Muscle of leg (tissue), 11 donors: ENCODE results near the gene SETD1B. TPM values are rescaled to one million over a fixed set of nuclear protein-coding genes. Genes with fewer than 3 reads are reported as not detected.

Experiments used
- DNase-seq: peaks from one replicate; pipeline ENCODE4 v3.0.0; 2013
- H3K27ac ChIP-seq: one replicate; pipeline ENCODE4 v1.5.1; 2013; ENCODE audit warnings: mild to moderate bottlenecking, low read length, control low read depth
- H3K27me3 ChIP-seq: one replicate; pipeline ENCODE4 v1.6.1; 2013; ENCODE audit warnings: low read length; ENCODE audit not compliant: control insufficient read depth, insufficient read depth
- H3K36me3 ChIP-seq: one replicate; pipeline ENCODE4 v1.6.1; 2013; ENCODE audit warnings: low read length; ENCODE audit not compliant: control insufficient read depth, insufficient read depth
- H3K4me1 ChIP-seq: one replicate; pipeline ENCODE4 v1.6.1; 2013; ENCODE audit warnings: low read length; ENCODE audit not compliant: control insufficient read depth, insufficient read depth
- H3K4me3 ChIP-seq: one replicate; pipeline ENCODE4 v1.5.1; 2013; ENCODE audit warnings: low read length, control low read depth
- H3K9me3 ChIP-seq: replicated peaks from 2 replicates; pipeline ENCODE4 v1.6.1; 2013; ENCODE audit warnings: low read depth, low read length; ENCODE audit not compliant: control insufficient read depth
- WGBS: methylation state at CpG from one replicate; pipeline ENCODE4 v1.1.5; 2013; ENCODE audit warnings: missing lambda C conversion rate; ENCODE audit not compliant: insufficient coverage; 5-methylcytosine and 5-hydroxymethylcytosine counted together
- polyA plus RNA-seq, 8 donors: library from polyadenylated mRNA; unstranded; fragments of 120-200 nt; gene quantifications; one replicate each; pipeline versions ENCODE4 v1.2.1 to v1.2.3, GENCODE V29; 2013; ENCODE audit warnings: inconsistent platforms in 1 of 8, low replicate concordance in 1 of 8; ENCODE audit not compliant: insufficient read length in 8 of 8, insufficient read depth in 1 of 8
- total RNA-seq: library from RNA; stranded (reverse); fragments of 120-200 nt; gene quantifications from one replicate; pipeline ENCODE4 v1.2.4, GENCODE V29; 2013

SETD1B gene
- total and polyA plus RNA-seq, 9 donors = 3.6 to 13.4 (median 10.1) TPM

- Histone ChIP-seq H3K4me1 (peaks cover 76% of the 10 kb centered on the region), H3K4me3 (no peak overlapping the region)
- WGBS = 36% methylated on average over 13 of the region's 15 CpGs
These were observed 8.5 kb upstream of the SETD1B start for GRCh38 chr12:121795034-121795968.

GRCh38 chr12:121796855-121797751 is 6.7 kb upstream of the SETD1B start:
- H3K4me3 ChIP-seq = peak overlapping the region; percentile 31
- H3K36me3 ChIP-seq = peaks cover 25% of the 10 kb centered on the region
- peaks cover 83% of the 10 kb centered on the region for H3K4me1 ChIP-seq
- peaks cover 8% of the 10 kb centered on the region for H3K27me3 ChIP-seq
- WGBS = 27% methylated on average over 35 of the region's 39 CpGs
- no peaks in the 10 kb centered on the region for H3K9me3 ChIP-seq
- peak overlapping the region; percentile 100 for H3K27ac ChIP-seq
- DNase-seq = peak; percentile 85

More at GRCh38 chr12:121795034-121795968, 8.5 kb upstream of the SETD1B start:
- Histone ChIP-seq H3K27ac (peak overlapping the region; percentile 86), H3K9me3 (no peaks in the 10 kb centered on the region), H3K27me3 (peaks cover 8% of the 10 kb centered on the region), H3K36me3 (peaks cover 25% of the 10 kb centered on the region)
- DNase-seq = peak; percentile 94

GRCh38 chr12:121797937-121798786 is 5.6 kb upstream of the SETD1B start:
- peaks cover 77% of the 10 kb centered on the region for H3K4me1 ChIP-seq

GRCh38 chr12:121798787-121799155 is 5.0 kb upstream of the SETD1B start:
- 46% methylated on average over 7 of the region's 10 CpGs for WGBS
- H3K4me3 ChIP-seq = peak overlapping the region; percentile 24
- H3K27ac ChIP-seq = peak overlapping the region; percentile 100
- peaks cover 25% of the 10 kb centered on the region for H3K36me3 ChIP-seq
- no peak for DNase-seq
- peaks cover 71% of the 10 kb centered on the region for H3K4me1 ChIP-seq
- no peaks in the 10 kb centered on the region for H3K9me3 ChIP-seq
- H3K27me3 ChIP-seq = peaks cover 4% of the 10 kb centered on the region

More at GRCh38 chr12:121797937-121798786, 5.6 kb upstream of the SETD1B start:
- H3K27ac ChIP-seq = peak overlapping the region; percentile 100
- H3K9me3 ChIP-seq = no peaks in the 10 kb centered on the region
- DNase-seq = peak; percentile 88
- peaks cover 25% of the 10 kb centered on the region for H3K36me3 ChIP-seq
- WGBS = 17% methylated on average over 4 of the region's 19 CpGs
- H3K4me3 ChIP-seq = peak overlapping the region; percentile 31
- H3K27me3 ChIP-seq = peaks cover 5% of the 10 kb centered on the region

- Histone ChIP-seq H3K36me3 (peaks cover 25% of the 10 kb centered on the region), H3K4me3 (peak overlapping the region; percentile 62), H3K27me3 (no peaks in the 10 kb centered on the region), H3K9me3 (no peaks in the 10 kb centered on the region), H3K27ac (peak overlapping the region; percentile 100), H3K4me1 (peaks cover 66% of the 10 kb centered on the region)
- 34% methylated on average over 10 of the region's 30 CpGs for WGBS
- peak; percentile 92 for DNase-seq
These were observed 4.5 kb upstream of the SETD1B start for GRCh38 chr12:121799156-121799841.

GRCh38 chr12:121799842-121800693 is 3.7 kb upstream of the SETD1B start:
- under 1% methylated on average over 80 of the region's 84 CpGs for WGBS
- peaks cover 58% of the 10 kb centered on the region for H3K4me1 ChIP-seq
- no peaks in the 10 kb centered on the region for H3K9me3 ChIP-seq
- peak overlapping the region; percentile 100 for H3K27ac ChIP-seq
- DNase-seq = peak; percentile 91
- no peaks in the 10 kb centered on the region for H3K27me3 ChIP-seq
- H3K4me3 ChIP-seq = peak overlapping the region; percentile 62
- peaks cover 24% of the 10 kb centered on the region for H3K36me3 ChIP-seq

- Histone ChIP-seq H3K4me3 (peak overlapping the region; percentile 79), H3K27me3 (no peaks in the 10 kb centered on the region), H3K9me3 (no peaks in the 10 kb centered on the region), H3K27ac (peak overlapping the region; percentile 100), H3K4me1 (peaks cover 54% of the 10 kb centered on the region), H3K36me3 (peaks cover 17% of the 10 kb centered on the region)
- under 1% methylated on average over 76 of the region's 86 CpGs for WGBS
- peak; percentile 89 for DNase-seq
These were observed 2.9 kb upstream of the SETD1B start for GRCh38 chr12:121800694-121801594.
